SK-N-SH (cell line): ENCODE results near the gene CDH16. TPM values are rescaled to one million over a fixed set of nuclear protein-coding genes. Genes with fewer than 3 reads are reported as not detected.

Source experiments
- CTCF ChIA-PET: fragments of 300-600, 350-600 bp; formaldehyde crosslinking; extraction: SDS; loops from one replicate; lab custom pipeline; 2021; lab: Yijun Ruan, JAX
- POLR2A ChIA-PET: fragments of 350-600 bp; sonication (Branson Sonifier 250); formaldehyde crosslinking; extraction: SDS; loops from one replicate; lab custom pipeline; 2020; ENCODE audit warnings: antibody characterized with exemption, inconsistent platforms; lab: Yijun Ruan, JAX
- DNase-seq: peaks from one replicate; pipeline ENCODE4 v3.0.0; 2012
- H2AFZ ChIP-seq: fragments of 200-600 bp; sonication (generic); 2 replicates; pipeline ENCODE4 v1.8.1; 2016; ENCODE audit warnings: antibody characterized with exemption, mild to moderate bottlenecking, low read depth
- H3F3A ChIP-seq: fragments of 200-600 bp; sonication (generic); replicated peaks from 2 replicates; pipeline ENCODE3; 2016; ENCODE audit warnings: antibody characterized with exemption, mild to moderate bottlenecking; ENCODE audit not compliant: insufficient read depth
- H3K27ac ChIP-seq, 2 experiments: fragments of 200-500 bp in 1 of 2; fragments of 200-600 bp in 1 of 2; sonication (Bioruptor generic) in 1 of 2; sonication (generic), shearing (Covaris generic) in 1 of 2; 2 replicates each; pipeline versions ENCODE4 v1.5.1 to v1.6.1; 2014 to 2016; ENCODE audit warnings: low read depth in 2 of 2, inconsistent platforms in 1 of 2, low read length in 1 of 2, mild to moderate bottlenecking in 1 of 2, mixed read lengths in 1 of 2
- H3K27me3 ChIP-seq: fragments of 200-600 bp; sonication (generic), shearing (Covaris generic); 2 replicates; pipeline ENCODE4 v1.6.1; 2016; ENCODE audit warnings: mixed run types; ENCODE audit not compliant: insufficient read depth
- H3K36me3 ChIP-seq, 2 experiments: fragments of 200-500 bp in 1 of 2; fragments of 200-600 bp in 1 of 2; sonication (Bioruptor generic) in 1 of 2; sonication (generic) in 1 of 2; replicated peaks in 1 of 2; 2 replicates each; pipeline versions ENCODE3 to v1.5.1; 2014 to 2016; ENCODE audit warnings: low read length in 1 of 2, mild to moderate bottlenecking in 1 of 2; ENCODE audit not compliant: insufficient read depth in 2 of 2, control insufficient read depth in 1 of 2
- H3K4me1 ChIP-seq, 2 experiments: fragments of 200-500 bp in 1 of 2; fragments of 200-600 bp in 1 of 2; sonication (Bioruptor generic) in 1 of 2; sonication (generic), shearing (Covaris generic) in 1 of 2; 2 replicates each; pipeline versions ENCODE4 v1.5.1 to v1.6.1; 2014 to 2016; ENCODE audit warnings: low read depth in 1 of 2, low read length in 1 of 2, mixed run types in 1 of 2; ENCODE audit not compliant: insufficient read depth in 2 of 2, control insufficient read depth in 1 of 2
- H3K4me2 ChIP-seq: fragments of 200-600 bp; sonication (generic), shearing (Covaris generic); 2 replicates; pipeline ENCODE4 v1.6.1; 2017; ENCODE audit warnings: mixed run types
- H3K4me3 ChIP-seq, 2 experiments: fragments of 200-500 bp in 1 of 2; fragments of 200-600 bp in 1 of 2; sonication (Bioruptor generic) in 1 of 2; sonication (generic), shearing (Covaris generic) in 1 of 2; 2 replicates each; pipeline versions ENCODE4 v1.5.1 to v1.8.1; 2014 to 2016; ENCODE audit warnings: low read depth in 2 of 2, inconsistent platforms in 1 of 2, low read length in 1 of 2, mild to moderate bottlenecking in 1 of 2, mixed read lengths in 1 of 2, moderate library complexity in 1 of 2
- H3K79me2 ChIP-seq: fragments of 200-600 bp; sonication (generic); 2 replicates; pipeline ENCODE4 v1.8.1; 2017; ENCODE audit warnings: mild to moderate bottlenecking; ENCODE audit not compliant: insufficient read depth
- H3K9ac ChIP-seq: fragments of 200-600 bp; sonication (generic); 2 replicates; pipeline ENCODE4 v1.6.1; 2017; ENCODE audit warnings: mixed run types
- H3K9me2 ChIP-seq: fragments of 200-600 bp; sonication (generic); 2 replicates; pipeline ENCODE4 v1.6.1; 2017; ENCODE audit warnings: mixed run types
- H3K9me3 ChIP-seq: fragments of 200-600 bp; sonication (generic); 2 replicates; pipeline ENCODE4 v1.6.1; 2017; ENCODE audit warnings: mixed run types, mild to moderate bottlenecking, moderate library complexity
- H4K20me1 ChIP-seq: fragments of 200-600 bp; sonication (generic); 2 replicates; pipeline ENCODE4 v1.6.1; 2017; ENCODE audit warnings: mild to moderate bottlenecking, mixed run types; ENCODE audit not compliant: insufficient read depth
- ELF1 ChIP-seq: IDR thresholded peaks from 2 replicates; pipeline ENCODE4 v1.4.0; 2012
- EZH2phosphoT487 ChIP-seq: fragments of 200-600 bp; sonication (generic); IDR thresholded peaks from 2 replicates; pipeline ENCODE4 v1.6.1; 2017; ENCODE audit warnings: low read depth, mixed run types, mild to moderate bottlenecking, antibody characterized with exemption, moderate library complexity, borderline replicate concordance
- FOSL2 ChIP-seq: IDR thresholded peaks from 2 replicates; pipeline ENCODE4 v1.4.0; 2012; ENCODE audit warnings: low read depth, mild to moderate bottlenecking, moderate library complexity, borderline replicate concordance
- GABPA ChIP-seq: IDR thresholded peaks from 2 replicates; pipeline ENCODE4 v1.4.0; 2012; ENCODE audit warnings: low read depth, mild to moderate bottlenecking
- MAX ChIP-seq: IDR thresholded peaks from 2 replicates; pipeline ENCODE4 v1.4.0; 2012; ENCODE audit warnings: low read depth
- MEF2A ChIP-seq: IDR thresholded peaks from 2 replicates; pipeline ENCODE4 v1.4.0; 2012; ENCODE audit warnings: low read depth, borderline replicate concordance
- PBX3 ChIP-seq: IDR thresholded peaks from 2 replicates; pipeline ENCODE4; 2012
- RCOR1 ChIP-seq: fragments of 150-350 bp; IDR thresholded peaks from 2 replicates; pipeline ENCODE4 v1.6.1; 2017; ENCODE audit warnings: antibody characterized with exemption, low read length
- REST ChIP-seq: IDR thresholded peaks from 2 replicates; pipeline ENCODE4 v1.6.1; 2012; ENCODE audit warnings: mild to moderate bottlenecking, low read depth, low read length, moderate library complexity
- SMC3 ChIP-seq: IDR thresholded peaks from 2 replicates; pipeline ENCODE4 v1.6.1; 2012; ENCODE audit warnings: low read depth, low read length, improper control_type of control experiment
- TAF1 ChIP-seq: IDR thresholded peaks from 2 replicates; pipeline ENCODE4 v1.6.1; 2012; ENCODE audit warnings: low read depth, mild to moderate bottlenecking, low read length, moderate library complexity, borderline replicate concordance
- TCF12 ChIP-seq: IDR thresholded peaks from 2 replicates; pipeline ENCODE4 v1.4.0; 2012
- TEAD4 ChIP-seq: IDR thresholded peaks from 2 replicates; pipeline ENCODE4 v1.4.0; 2012; ENCODE audit warnings: mild to moderate bottlenecking, borderline replicate concordance; ENCODE audit not compliant: insufficient read depth
- USF1 ChIP-seq: IDR thresholded peaks from 2 replicates; pipeline ENCODE4 v1.4.0; 2012; ENCODE audit warnings: low read depth, borderline replicate concordance
- USF2 ChIP-seq: fragments of 150-350 bp; IDR thresholded peaks from 2 replicates; pipeline ENCODE4 v1.6.1; 2017; ENCODE audit warnings: antibody characterized with exemption, low read length, low read depth, borderline replicate concordance
- YY1 ChIP-seq: IDR thresholded peaks from 2 replicates; pipeline ENCODE4 v1.4.0; 2012; ENCODE audit warnings: low read depth, mild to moderate bottlenecking
- WGBS: methylation state at CpG from one replicate; pipeline ENCODE4 v1.1.6; 2017; ENCODE audit warnings: low lambda C conversion rate; 5-methylcytosine and 5-hydroxymethylcytosine counted together
- polyA plus RNA-seq, 3 experiments: library from polyadenylated mRNA; depleted of rRNA; stranded (reverse); fragments of >200 nt; gene quantifications; 2 replicates each; pipeline ENCODE4 v1.2.3, GENCODE V29; 2012

CDH16 gene
- polyA plus RNA-seq, 1 of the 3 experiments (the other 2 are of a cell fraction) = not detected

GRCh38 chr16:66933776-66934137, 15.1 kb upstream of the CDH16 start:
- no peak for DNase-seq
- WGBS = 0% methylated on average over 10 of the region's 12 CpGs
- ChIA-PET POLR2A (no interaction called here), CTCF (interaction anchor here (1.0 to 4.2 kb wide), 6 partner anchors 9 to 222 kb away, joined by 3 to 35 read pairs (median 6); partner anchors contain the start of gene NAE1)
- Histone ChIP-seq H3K79me2 (peaks cover 65% of the 10 kb centered on the region), H3K4me1 (peaks cover 7 to 24% of the 10 kb centered on the region in 2 experiments; a peak in 2 of 4 replicates), H3K9me3 (no peaks in the 10 kb centered on the region), H3K9ac (peak overlapping the region; percentile 97), H3K27ac (peak overlapping the region; percentile 67 to 85; a peak in 3 of 4 replicates), H2AFZ (peak overlapping the region; percentile 68; the same call in 1 of the 2 replicates), H3K27me3 (no peaks in the 10 kb centered on the region), H3K36me3 (peaks cover 7 to 15% of the 10 kb centered on the region in 2 experiments), H3K4me3 (peak overlapping the region; percentile 85 to 88), H3F3A (peaks cover 15% of the 10 kb centered on the region), H4K20me1 (peaks cover 24% of the 10 kb centered on the region), H3K4me2 (peak overlapping the region; percentile 96), H3K9me2 (no peaks in the 10 kb centered on the region)
- no peak for TF ChIP-seq ELF1
- no peak for TF ChIP-seq FOSL2

- CTCF ChIA-PET = interaction anchor here (1.2 to 4.2 kb wide), 4 partner anchors 8 to 37 kb away, joined by 3 to 35 read pairs (median 5); no protein-coding TSS in a partner anchor
These were observed 13.4 kb upstream of the CDH16 start for GRCh38 chr16:66932076-66932475.

More at GRCh38 chr16:66932076-66932475, 13.4 kb upstream of the CDH16 start:
- 94% methylated on average over 2 of the region's 4 CpGs for WGBS
- Histone ChIP-seq H3K9ac (no peak overlapping the region), H3K9me2 (no peaks in the 10 kb centered on the region), H3K4me3 (no peak overlapping the region), H3K4me2 (peak overlapping the region; percentile 96; the same call in 1 of the 2 replicates), H3K27me3 (no peaks in the 10 kb centered on the region), H3K36me3 (peaks cover under 1 to 3% of the 10 kb centered on the region in 2 experiments), H3K27ac (no peak overlapping the region), H2AFZ (no peak overlapping the region), H3K79me2 (peaks cover 50% of the 10 kb centered on the region), H3F3A (peaks cover 18% of the 10 kb centered on the region), H3K9me3 (no peaks in the 10 kb centered on the region), H4K20me1 (peaks cover 11% of the 10 kb centered on the region; the same call in 1 of the 2 replicates), H3K4me1 (peaks cover 20 to 29% of the 10 kb centered on the region in 2 experiments; a peak in 3 of 4 replicates)
- DNase-seq = no peak
- POLR2A ChIA-PET = no interaction called here
- TF ChIP-seq USF1 (no peak), ELF1 (no peak), RCOR1 (no peak), TEAD4 (no peak), SMC3 (no peak), MEF2A (no peak), PBX3 (no peak), TAF1 (no peak), TCF12 (no peak), EZH2phosphoT487 (no peak), REST (no peak), MAX (no peak), USF2 (no peak), GABPA (no peak), YY1 (no peak), FOSL2 (no peak)
